NCI-H1048 (cell line): Measurements from ENCODE around the gene ONECUT2.

Source experiments
- DNase-seq: peaks from one replicate; lab custom pipeline; 2025; lab: John Stamatoyannopoulos, UW

The ONECUT2 gene

GRCh38 chr18:57529151-57529550 lies 94.0 kb downstream of the ONECUT2 start:
- no peak for DNase-seq

GRCh38 chr18:57533006-57533867 lies 98.1 kb downstream of the ONECUT2 start:
- no peak for DNase-seq

- no peak for DNase-seq
These were observed 98.8 kb downstream of the ONECUT2 start for GRCh38 chr18:57533868-57534510.

- no peak for DNase-seq
These were observed 99.3 kb downstream of the ONECUT2 start for GRCh38 chr18:57534511-57534909.

- DNase-seq, result no peak
These were observed 103.4 kb downstream of the ONECUT2 start for GRCh38 chr18:57538614-57539013.

GRCh38 chr18:57539702-57540101 lies 104.5 kb downstream of the ONECUT2 start:
- no peak for DNase-seq
